Adrenal gland (tissue), 5 donors: ENCODE data around the gene THSD4.

Experiments used
- CTCF ChIP-seq, 6 experiments: fragments of 450-650 bp in 4 of 6; fragments of 200-600 bp in 2 of 6; sonication (generic) in 1 of 6; IDR thresholded peaks; 1 replicate in 5 of 6; 2 replicates in 1 of 6; pipeline versions ENCODE4 v1.5.1 to v1.8.0; 2016 to 2021; ENCODE audit warnings: antibody characterized with exemption in 6 of 6, mild to moderate bottlenecking in 2 of 6, moderate library complexity in 1 of 6
- POLR2A ChIP-seq, 2 donors: fragments of 450-650 bp; IDR thresholded peaks; one replicate each; pipeline ENCODE4 v1.6.1; 2017; ENCODE audit warnings: antibody characterized with exemption in 2 of 2, mild to moderate bottlenecking in 2 of 2, moderate library complexity in 1 of 2
- donor health status: DM: no; HTN: no; CAD: no.

- TF ChIP-seq CTCF (IDR thresholded peaks at IDR 0.05) (no peak), POLR2A (IDR thresholded peaks at IDR 0.05) (no peak)
Observed at GRCh38 chr15:71396536-71397125, 281.4 kb downstream of the THSD4 start.
